Esophagus squamous epithelium (tissue), 4 donors: ENCODE results near the gene SEPTIN3.
A peak's percentile ranks its signal among the peaks of the same experiment; 100 is the strongest.

Experiments
- CTCF ChIP-seq, 6 experiments: fragments of 450-650 bp in 4 of 6; fragments of 200-600 bp in 2 of 6; sonication (generic) in 2 of 6; IDR thresholded peaks; one replicate each; pipeline ENCODE4 v1.5.1; 2016 to 2019; ENCODE audit warnings: antibody characterized with exemption in 6 of 6, mild to moderate bottlenecking in 4 of 6, moderate library complexity in 4 of 6
- POLR2A ChIP-seq, 4 donors: fragments of 450-650 bp; IDR thresholded peaks; one replicate each; pipeline ENCODE4 v1.6.1; 2017; ENCODE audit warnings: antibody characterized with exemption in 4 of 4, mild to moderate bottlenecking in 4 of 4, moderate library complexity in 3 of 4

GRCh38 chr22:41939981-41940831 is 29.0 kb upstream of the SEPTIN3 start:
- TF ChIP-seq CTCF (IDR thresholded peaks at IDR 0.05) (peak in 1 of 6 experiments; percentile 5), POLR2A (IDR thresholded peaks at IDR 0.05) (peak in 3 of 4 donors; percentile 33 to 88 (median 47))
